Measurements from ENCODE around the gene CEP295NL.
"Not testable (repeated sequence)": the region's sequence is repeated elsewhere in the genome, so short reads cannot be mapped to it uniquely, and the experiment has no call there.

DNA sequence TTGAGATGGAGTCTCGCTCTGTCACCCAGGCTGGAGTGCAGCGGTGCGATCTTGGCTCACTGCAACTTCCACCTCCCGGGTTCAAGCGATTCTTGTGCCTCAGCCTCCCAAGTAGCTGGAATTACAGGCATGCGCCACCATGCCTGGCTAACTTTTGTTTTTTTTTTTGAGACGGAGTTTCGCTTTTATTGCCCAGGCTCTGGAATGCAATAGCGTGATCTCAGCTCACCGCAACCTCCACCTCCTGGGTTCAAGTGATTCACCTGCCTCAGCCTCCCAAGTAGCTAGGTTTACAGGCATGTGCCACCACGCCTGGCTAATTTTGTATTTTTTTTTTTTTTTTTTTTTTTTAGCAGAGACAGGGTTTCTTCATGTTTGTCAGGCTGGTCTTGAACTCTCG lies 42.5 kb upstream of the CEP295NL start:
- TF ChIP-seq, protein P1, sequence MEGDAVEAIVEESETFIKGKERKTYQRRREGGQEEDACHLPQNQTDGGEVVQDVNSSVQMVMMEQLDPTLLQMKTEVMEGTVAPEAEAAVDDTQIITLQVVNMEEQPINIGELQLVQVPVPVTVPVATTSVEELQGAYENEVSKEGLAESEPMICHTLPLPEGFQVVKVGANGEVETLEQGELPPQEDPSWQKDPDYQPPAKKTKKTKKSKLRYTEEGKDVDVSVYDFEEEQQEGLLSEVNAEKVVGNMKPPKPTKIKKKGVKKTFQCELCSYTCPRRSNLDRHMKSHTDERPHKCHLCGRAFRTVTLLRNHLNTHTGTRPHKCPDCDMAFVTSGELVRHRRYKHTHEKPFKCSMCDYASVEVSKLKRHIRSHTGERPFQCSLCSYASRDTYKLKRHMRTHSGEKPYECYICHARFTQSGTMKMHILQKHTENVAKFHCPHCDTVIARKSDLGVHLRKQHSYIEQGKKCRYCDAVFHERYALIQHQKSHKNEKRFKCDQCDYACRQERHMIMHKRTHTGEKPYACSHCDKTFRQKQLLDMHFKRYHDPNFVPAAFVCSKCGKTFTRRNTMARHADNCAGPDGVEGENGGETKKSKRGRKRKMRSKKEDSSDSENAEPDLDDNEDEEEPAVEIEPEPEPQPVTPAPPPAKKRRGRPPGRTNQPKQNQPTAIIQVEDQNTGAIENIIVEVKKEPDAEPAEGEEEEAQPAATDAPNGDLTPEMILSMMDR (conservative IDR thresholded peaks at IDR 0.05; ENCODE audit: low read depth, low read length) = not testable (repeated sequence)
- not testable (repeated sequence) for TF ChIP-seq EZH2phosphoT487 (IDR thresholded peaks at IDR 0.05; ENCODE audit: borderline replicate concordance, low read length)
